ENCODE measurements around the gene POU3F3.

Gene POU3F3

DNA sequence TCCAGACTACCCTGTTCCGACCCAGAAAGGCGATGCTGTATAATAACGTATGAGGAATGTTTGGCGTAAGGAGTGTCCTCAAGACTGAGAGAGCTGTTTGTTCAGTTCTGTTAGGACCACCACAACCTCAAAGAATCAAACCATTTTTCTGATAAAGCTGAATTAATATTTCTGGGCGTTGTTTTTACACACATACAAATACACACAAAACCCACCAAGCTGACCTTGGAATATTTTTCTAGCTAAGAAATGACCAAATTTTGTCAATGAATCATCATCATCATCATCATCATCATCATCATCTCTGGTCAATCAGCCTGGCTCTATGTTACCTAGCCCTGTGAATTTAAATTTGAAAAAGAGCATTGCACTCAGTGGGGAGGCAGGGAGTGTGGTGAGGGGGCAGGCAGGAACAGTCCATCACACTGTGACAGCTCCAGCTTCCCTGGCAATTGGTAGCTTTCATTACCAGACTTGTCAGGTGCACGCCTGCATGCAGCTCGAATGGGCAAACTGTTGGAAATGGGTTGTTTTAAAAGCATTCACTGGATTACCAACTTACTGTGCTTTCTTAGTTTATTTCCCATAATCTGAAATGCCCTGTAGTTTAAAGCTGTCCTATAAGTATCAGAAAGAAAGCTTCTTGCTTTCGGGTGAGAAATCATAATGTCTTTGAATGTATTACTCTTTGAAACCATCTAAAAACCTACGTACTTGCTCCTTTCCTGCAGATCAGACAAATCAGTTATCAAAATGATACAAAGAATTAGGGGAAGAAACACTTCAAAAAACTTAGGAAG is 6.9 kb upstream of the POU3F3 start:
- H3K9me3 ChIP-seq (ENCODE audit: control insufficient read depth in 5 of 5, low read length in 5 of 5): no peaks in the 10 kb centered on the region
- no peak overlapping the region for H3K27ac ChIP-seq (ENCODE audit: low read depth, low read length)
- no peak overlapping the region for H3K9ac ChIP-seq (ENCODE audit: low read length in 5 of 5)
- peaks cover 0 to 34% (median 29%) of the 10 kb centered on the region in 5 donors for H3K4me1 ChIP-seq (ENCODE audit: control insufficient read depth in 5 of 5, insufficient read depth in 5 of 5, low read length in 5 of 5)
- peaks cover 51 to 92% (median 72%) of the 10 kb centered on the region in 5 donors for H3K27me3 ChIP-seq (ENCODE audit: control insufficient read depth in 5 of 5, insufficient read depth in 4 of 5, low read length in 5 of 5)
- no peaks in the 10 kb centered on the region for H3K36me3 ChIP-seq (ENCODE audit: control insufficient read depth in 5 of 5, insufficient read depth in 5 of 5, low read length in 5 of 5)
- H3K4me3 ChIP-seq (ENCODE audit: low read depth in 1 of 5, low read length in 5 of 5): no peak overlapping the region

DNA sequence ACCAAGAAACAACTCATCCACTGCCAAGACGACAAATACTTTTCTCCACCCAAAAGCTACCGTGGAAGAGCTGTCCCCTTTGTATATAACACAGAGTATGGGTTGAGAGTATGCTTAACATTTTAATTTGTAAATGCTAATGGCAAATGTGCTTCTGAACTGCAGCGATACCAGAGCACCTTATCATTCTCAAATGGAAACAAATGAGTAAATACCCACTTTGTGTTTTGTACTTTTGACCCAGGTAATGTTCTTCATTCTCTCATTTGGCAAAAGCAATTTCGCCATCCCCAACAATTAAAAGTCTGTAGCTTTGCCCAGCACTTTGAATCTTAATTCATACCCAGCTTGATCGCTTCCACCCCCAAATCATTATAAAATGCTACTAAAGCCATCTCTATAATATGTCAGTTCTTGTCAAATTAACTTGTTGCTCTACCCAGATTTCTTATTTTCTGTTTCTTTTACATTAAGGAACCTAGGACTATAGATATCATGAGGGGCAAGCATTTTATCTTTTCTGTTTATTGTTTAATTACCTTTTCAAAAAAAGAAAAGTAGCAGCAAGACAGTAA is 6.2 kb upstream of the POU3F3 start:
- Histone ChIP-seq H3K4me3 (ENCODE audit: low read depth in 1 of 5, low read length in 5 of 5) (no peak overlapping the region), H3K27ac (ENCODE audit: low read depth, low read length) (no peak overlapping the region), H3K9me3 (ENCODE audit: control insufficient read depth in 5 of 5, low read length in 5 of 5) (no peaks in the 10 kb centered on the region), H3K9ac (ENCODE audit: low read length in 5 of 5) (no peak overlapping the region), H3K4me1 (ENCODE audit: control insufficient read depth in 5 of 5, insufficient read depth in 5 of 5, low read length in 5 of 5) (peaks cover 0 to 37% (median 33%) of the 10 kb centered on the region in 5 donors), H3K27me3 (ENCODE audit: control insufficient read depth in 5 of 5, insufficient read depth in 4 of 5, low read length in 5 of 5) (peaks cover 44 to 89% (median 69%) of the 10 kb centered on the region in 5 donors), H3K36me3 (ENCODE audit: control insufficient read depth in 5 of 5, insufficient read depth in 5 of 5, low read length in 5 of 5) (no peaks in the 10 kb centered on the region)

DNA sequence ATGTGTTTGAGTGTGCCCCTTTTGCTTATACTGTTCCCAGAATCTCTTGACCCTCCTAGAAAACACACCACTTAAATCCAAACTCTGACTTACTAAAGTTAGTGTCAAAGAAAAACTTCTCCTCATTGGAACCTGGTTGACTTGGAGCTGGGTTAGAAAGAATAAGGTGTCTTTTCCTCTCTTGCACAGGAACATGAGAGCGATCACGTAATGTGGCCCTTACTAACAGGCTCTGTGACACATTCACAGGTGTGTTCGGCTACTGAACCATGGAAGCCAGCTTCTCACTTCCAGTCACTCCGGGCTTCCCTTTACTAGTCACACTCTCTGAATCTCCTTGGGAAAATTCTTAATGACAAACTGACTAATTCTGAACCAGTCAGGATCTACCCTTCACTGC is 5.4 kb upstream of the POU3F3 start:
- Histone ChIP-seq H3K27ac (ENCODE audit: low read depth, low read length) (no peak overlapping the region), H3K36me3 (ENCODE audit: control insufficient read depth in 5 of 5, insufficient read depth in 5 of 5, low read length in 5 of 5) (no peaks in the 10 kb centered on the region), H3K4me3 (ENCODE audit: low read depth in 1 of 5, low read length in 5 of 5) (no peak overlapping the region), H3K4me1 (ENCODE audit: control insufficient read depth in 5 of 5, insufficient read depth in 5 of 5, low read length in 5 of 5) (peaks cover 0 to 38% (median 35%) of the 10 kb centered on the region in 5 donors), H3K27me3 (ENCODE audit: control insufficient read depth in 5 of 5, insufficient read depth in 4 of 5, low read length in 5 of 5) (peaks cover 41 to 87% (median 70%) of the 10 kb centered on the region in 5 donors), H3K9me3 (ENCODE audit: control insufficient read depth in 5 of 5, low read length in 5 of 5) (no peaks in the 10 kb centered on the region), H3K9ac (ENCODE audit: low read length in 5 of 5) (no peak overlapping the region)

GRCh38 chr2:104849101-104849500 is 4.8 kb upstream of the POU3F3 start:
- Histone ChIP-seq H3K9me3 (ENCODE audit: control insufficient read depth in 5 of 5, low read length in 5 of 5) (no peaks in the 10 kb centered on the region), H3K4me1 (ENCODE audit: control insufficient read depth in 5 of 5, insufficient read depth in 5 of 5, low read length in 5 of 5) (peaks cover 0 to 36% (median 33%) of the 10 kb centered on the region in 5 donors), H3K9ac (ENCODE audit: low read length in 5 of 5) (no peak overlapping the region), H3K27me3 (ENCODE audit: control insufficient read depth in 5 of 5, insufficient read depth in 4 of 5, low read length in 5 of 5) (peaks cover 36 to 85% (median 69%) of the 10 kb centered on the region in 5 donors), H3K36me3 (ENCODE audit: control insufficient read depth in 5 of 5, insufficient read depth in 5 of 5, low read length in 5 of 5) (no peaks in the 10 kb centered on the region), H3K27ac (ENCODE audit: low read depth, low read length) (no peak overlapping the region), H3K4me3 (ENCODE audit: low read depth in 1 of 5, low read length in 5 of 5) (no peak overlapping the region)

GRCh38 chr2:104849618-104850141 is 4.2 kb upstream of the POU3F3 start:
- H3K9me3 ChIP-seq (ENCODE audit: control insufficient read depth in 5 of 5, low read length in 5 of 5): no peaks in the 10 kb centered on the region
- no peak overlapping the region for H3K9ac ChIP-seq (ENCODE audit: low read length in 5 of 5)
- H3K27ac ChIP-seq (ENCODE audit: low read depth, low read length): no peak overlapping the region
- H3K27me3 ChIP-seq (ENCODE audit: control insufficient read depth in 5 of 5, insufficient read depth in 4 of 5, low read length in 5 of 5): peaks cover 35 to 85% (median 69%) of the 10 kb centered on the region in 5 donors
- no peaks in the 10 kb centered on the region for H3K36me3 ChIP-seq (ENCODE audit: control insufficient read depth in 5 of 5, insufficient read depth in 5 of 5, low read length in 5 of 5)
- no peak overlapping the region for H3K4me3 ChIP-seq (ENCODE audit: low read depth in 1 of 5, low read length in 5 of 5)
- H3K4me1 ChIP-seq (ENCODE audit: control insufficient read depth in 5 of 5, insufficient read depth in 5 of 5, low read length in 5 of 5): peaks cover 0 to 36% (median 33%) of the 10 kb centered on the region in 5 donors

DNA sequence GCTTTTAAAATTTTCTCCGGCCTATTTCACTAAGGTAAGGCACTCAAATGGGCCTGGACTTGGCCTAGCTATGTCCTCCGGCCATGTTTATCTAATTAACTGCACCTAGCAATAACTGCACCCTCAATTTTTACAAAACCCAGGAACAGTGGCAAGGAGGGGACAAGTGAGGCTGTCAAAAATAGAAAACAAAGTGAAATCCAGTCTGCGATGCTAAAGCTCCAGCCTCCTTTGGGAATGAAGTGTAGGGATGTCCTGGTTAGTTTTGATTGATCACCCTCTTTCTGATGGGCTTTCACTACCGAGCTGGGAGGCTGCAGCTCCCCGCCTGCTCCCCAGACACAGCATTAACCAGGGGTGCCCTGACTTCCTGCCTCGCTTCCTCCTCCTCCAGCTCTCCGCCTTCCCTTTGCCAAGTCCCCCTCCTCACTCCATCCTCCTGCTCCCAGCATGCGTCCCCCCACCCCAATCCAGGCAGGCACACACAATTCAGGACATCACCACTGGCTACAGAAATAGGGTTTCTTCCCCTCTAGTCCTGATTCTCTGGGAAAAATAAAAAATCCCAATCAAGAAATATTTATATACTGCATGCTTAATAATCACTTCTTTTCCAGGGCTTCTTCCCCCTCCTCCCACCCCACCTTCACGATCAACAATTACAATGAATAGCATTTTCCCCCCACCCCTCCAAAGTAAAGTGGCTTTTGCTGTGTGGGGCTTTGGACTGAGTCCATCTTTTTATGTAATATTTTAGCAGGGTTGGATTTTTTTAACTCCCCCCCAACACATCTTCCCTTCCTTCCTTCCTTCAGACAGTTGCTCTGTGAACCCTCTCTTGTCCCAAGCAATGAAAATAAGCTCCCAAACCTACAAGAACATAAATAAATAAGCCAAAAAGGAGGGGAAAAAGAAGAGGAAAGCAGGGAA is 3.3 kb upstream of the POU3F3 start:
- Histone ChIP-seq H3K4me1 (ENCODE audit: control insufficient read depth in 5 of 5, insufficient read depth in 5 of 5, low read length in 5 of 5) (peaks cover 0 to 30% (median 27%) of the 10 kb centered on the region in 5 donors), H3K4me3 (ENCODE audit: low read depth in 1 of 5, low read length in 5 of 5) (no peak overlapping the region), H3K27me3 (ENCODE audit: control insufficient read depth in 5 of 5, insufficient read depth in 4 of 5, low read length in 5 of 5) (peaks cover 31 to 78% (median 62%) of the 10 kb centered on the region in 5 donors), H3K9ac (ENCODE audit: low read length in 5 of 5) (no peak overlapping the region), H3K36me3 (ENCODE audit: control insufficient read depth in 5 of 5, insufficient read depth in 5 of 5, low read length in 5 of 5) (no peaks in the 10 kb centered on the region), H3K27ac (ENCODE audit: low read depth, low read length) (no peak overlapping the region), H3K9me3 (ENCODE audit: control insufficient read depth in 5 of 5, low read length in 5 of 5) (no peaks in the 10 kb centered on the region)

- H3K4me3 ChIP-seq (ENCODE audit: low read depth in 1 of 5, low read length in 5 of 5): no peak overlapping the region
- H3K9me3 ChIP-seq (ENCODE audit: control insufficient read depth in 5 of 5, low read length in 5 of 5): no peaks in the 10 kb centered on the region
- no peak overlapping the region for H3K27ac ChIP-seq (ENCODE audit: low read depth, low read length)
- H3K27me3 ChIP-seq (ENCODE audit: control insufficient read depth in 5 of 5, insufficient read depth in 4 of 5, low read length in 5 of 5): peaks cover 24 to 71% (median 57%) of the 10 kb centered on the region in 5 donors
- H3K36me3 ChIP-seq (ENCODE audit: control insufficient read depth in 5 of 5, insufficient read depth in 5 of 5, low read length in 5 of 5): no peaks in the 10 kb centered on the region
- peaks cover 0 to 33% (median 29%) of the 10 kb centered on the region in 5 donors for H3K4me1 ChIP-seq (ENCODE audit: control insufficient read depth in 5 of 5, insufficient read depth in 5 of 5, low read length in 5 of 5)
- H3K9ac ChIP-seq (ENCODE audit: low read length in 5 of 5): no peak overlapping the region
Measured at GRCh38 chr2:104851291-104852089, 2.4 kb upstream of the POU3F3 start.

DNA sequence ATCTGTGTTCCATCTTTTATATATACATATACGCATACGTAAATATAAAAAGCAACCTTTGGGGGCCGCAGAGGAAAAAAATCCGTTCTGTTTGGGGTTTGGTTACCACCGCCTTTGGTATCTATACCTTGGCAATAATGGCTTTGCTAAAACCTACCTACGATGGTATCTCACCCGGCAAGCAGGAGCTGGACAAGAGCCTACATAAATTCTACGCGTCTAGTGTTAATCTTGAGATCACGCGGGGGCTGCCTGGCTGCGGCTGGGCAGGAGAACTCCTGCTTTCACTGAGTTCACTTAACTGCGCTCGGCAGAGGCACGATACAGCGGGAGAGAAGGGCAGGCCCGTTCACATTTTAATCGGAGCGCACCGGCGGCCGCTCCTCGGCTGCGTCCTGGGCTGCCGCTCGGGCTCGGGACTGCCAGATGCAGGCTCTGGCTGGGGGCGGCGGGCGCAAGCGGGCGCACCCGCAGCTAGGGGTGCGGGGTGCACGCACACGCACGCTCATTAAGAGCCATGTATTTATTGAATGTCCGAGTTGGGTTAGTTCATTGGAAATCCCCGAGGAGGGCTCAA is 1.7 kb upstream of the POU3F3 start:
- Histone ChIP-seq H3K4me1 (ENCODE audit: control insufficient read depth in 5 of 5, insufficient read depth in 5 of 5, low read length in 5 of 5) (peaks cover 0 to 38% (median 35%) of the 10 kb centered on the region in 5 donors), H3K27me3 (ENCODE audit: control insufficient read depth in 5 of 5, insufficient read depth in 4 of 5, low read length in 5 of 5) (peaks cover 24 to 70% (median 55%) of the 10 kb centered on the region in 5 donors), H3K9ac (ENCODE audit: low read length in 5 of 5) (no peak overlapping the region), H3K27ac (ENCODE audit: low read depth, low read length) (no peak overlapping the region), H3K4me3 (ENCODE audit: low read depth in 1 of 5, low read length in 5 of 5) (peak overlapping the region; percentile 55 to 62 (median 60)), H3K9me3 (ENCODE audit: control insufficient read depth in 5 of 5, low read length in 5 of 5) (no peaks in the 10 kb centered on the region), H3K36me3 (ENCODE audit: control insufficient read depth in 5 of 5, insufficient read depth in 5 of 5, low read length in 5 of 5) (no peaks in the 10 kb centered on the region)
